NCI-H446 (cell line): ENCODE data around the gene MTHFD1L.
"Not testable (repeated sequence)": the region's sequence is repeated elsewhere in the genome, so short reads cannot be mapped to it uniquely, and the experiment has no call there.

Source experiments
- DNase-seq, 2 experiments: peaks; one replicate each; lab custom pipeline; 2025; lab: John Stamatoyannopoulos, UW

The MTHFD1L gene

DNA sequence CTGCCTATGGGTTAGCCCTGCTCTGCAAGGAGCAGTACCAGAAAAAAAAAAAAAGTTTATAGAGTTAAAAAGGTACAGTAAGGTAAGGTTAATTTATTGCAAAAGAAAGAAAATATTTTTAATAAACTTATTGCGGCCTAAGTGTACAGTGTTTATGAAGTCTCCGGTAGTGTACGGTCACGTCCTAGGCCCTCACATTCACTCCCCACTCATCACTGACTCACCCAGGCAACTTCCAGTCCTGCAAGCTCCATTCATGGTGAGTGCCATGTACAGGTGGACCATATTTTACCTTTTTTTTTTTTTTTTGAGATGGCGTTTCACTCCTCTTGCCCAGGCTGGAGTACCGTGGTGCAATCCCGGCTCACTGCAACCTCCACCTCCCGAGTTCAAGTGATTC, 258.1 kb downstream of the MTHFD1L start:
- DNase-seq: not testable (repeated sequence)

GRCh38 chr6:151125242-151125641, 259.7 kb downstream of the MTHFD1L start:
- DNase-seq: not testable (repeated sequence)

GRCh38 chr6:151125651-151126416, 260.3 kb downstream of the MTHFD1L start:
- not testable (repeated sequence) for DNase-seq

DNA sequence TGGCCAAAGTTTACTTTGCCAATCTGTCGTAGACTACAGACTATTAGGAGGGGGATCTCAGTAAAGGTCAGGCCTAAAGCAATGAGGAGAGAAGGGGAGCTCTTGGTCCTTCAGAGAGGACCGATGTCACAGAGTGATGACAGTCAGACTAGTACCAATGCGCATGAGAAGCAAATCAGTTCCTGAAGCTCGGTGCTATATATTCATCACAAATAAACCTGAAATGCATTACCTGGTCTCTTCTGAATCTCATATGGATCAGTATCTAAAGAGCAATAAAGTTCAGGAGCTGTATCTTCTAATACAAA, 260.9 kb downstream of the MTHFD1L start:
- DNase-seq: not testable (repeated sequence)

DNA sequence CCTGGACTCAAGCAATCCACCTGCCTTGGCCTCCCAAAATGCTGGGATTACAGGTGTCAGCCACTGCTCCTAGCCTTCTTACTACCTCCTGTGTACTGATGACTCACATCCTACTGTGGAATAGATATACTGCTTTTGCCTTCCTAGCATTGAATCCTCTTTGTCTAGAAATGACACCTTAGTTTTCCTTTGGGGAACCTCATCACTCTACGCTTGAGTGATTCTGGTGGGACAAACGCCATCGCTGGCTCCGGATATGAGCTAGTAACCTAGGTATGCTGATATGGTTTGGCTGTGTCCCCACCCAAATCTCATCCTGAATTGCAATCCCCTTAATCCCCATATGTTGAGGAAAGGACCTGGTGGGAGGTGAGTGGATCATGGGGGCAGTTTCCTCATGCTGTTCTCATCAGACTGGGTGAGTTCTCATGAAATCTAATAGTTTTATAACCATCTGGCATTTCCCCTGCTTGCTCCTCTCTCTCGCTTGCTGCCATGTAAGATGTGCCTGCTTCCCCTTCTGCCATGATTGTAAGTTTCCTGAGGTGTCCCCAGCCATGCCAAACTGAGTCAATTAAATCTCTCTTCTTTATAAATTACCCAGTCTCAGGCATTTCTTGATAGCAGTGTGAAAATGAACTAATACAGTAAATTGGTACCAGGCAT, 261.8 kb downstream of the MTHFD1L start:
- DNase-seq: not testable (repeated sequence)

GRCh38 chr6:151128763-151129370, 263.4 kb downstream of the MTHFD1L start:
- DNase-seq: no peak

DNA sequence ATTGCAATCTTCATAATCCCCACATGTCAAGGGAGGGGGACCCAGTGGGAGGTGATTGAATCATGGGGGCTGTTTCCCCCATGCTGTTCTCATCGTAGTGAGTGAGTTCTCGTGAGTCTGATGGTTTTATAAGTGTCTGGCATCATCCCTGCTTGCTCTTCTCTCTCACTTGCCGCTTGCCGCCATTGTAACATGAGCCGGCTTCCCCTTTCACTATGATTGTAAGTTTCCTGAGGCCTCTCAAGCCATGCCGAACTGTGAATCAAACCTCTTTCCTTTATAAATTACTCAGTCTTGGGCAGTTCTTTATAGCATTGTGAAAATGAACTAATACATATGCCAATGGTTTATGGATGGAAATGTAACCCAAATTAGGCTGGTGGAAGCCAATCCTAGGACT, 264.8 kb downstream of the MTHFD1L start:
- no peak for DNase-seq

GRCh38 chr6:151131324-151132007, 266.0 kb downstream of the MTHFD1L start:
- no peak for DNase-seq

- no peak for DNase-seq
Observed at GRCh38 chr6:151136141-151136755, 270.7 kb downstream of the MTHFD1L start.

DNA sequence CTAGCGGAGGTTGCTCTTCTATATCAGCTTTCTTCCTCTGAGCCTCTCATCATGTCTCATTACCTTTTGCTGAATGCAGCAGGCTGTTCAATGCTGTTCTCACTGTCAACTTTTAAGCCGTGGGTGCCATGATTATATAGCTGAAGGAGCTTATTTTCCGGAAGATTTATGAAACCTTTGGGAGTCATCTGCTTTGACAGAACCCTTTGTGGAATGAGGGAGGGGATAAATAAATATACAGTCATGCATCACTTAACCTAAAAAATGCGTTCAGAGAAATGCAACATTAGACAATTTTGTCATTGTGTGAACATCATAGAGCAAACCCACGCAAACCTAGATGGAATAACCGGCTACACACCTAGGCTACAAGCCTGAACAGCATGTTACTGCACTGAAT, 272.0 kb downstream of the MTHFD1L start:
- no peak for DNase-seq

DNA sequence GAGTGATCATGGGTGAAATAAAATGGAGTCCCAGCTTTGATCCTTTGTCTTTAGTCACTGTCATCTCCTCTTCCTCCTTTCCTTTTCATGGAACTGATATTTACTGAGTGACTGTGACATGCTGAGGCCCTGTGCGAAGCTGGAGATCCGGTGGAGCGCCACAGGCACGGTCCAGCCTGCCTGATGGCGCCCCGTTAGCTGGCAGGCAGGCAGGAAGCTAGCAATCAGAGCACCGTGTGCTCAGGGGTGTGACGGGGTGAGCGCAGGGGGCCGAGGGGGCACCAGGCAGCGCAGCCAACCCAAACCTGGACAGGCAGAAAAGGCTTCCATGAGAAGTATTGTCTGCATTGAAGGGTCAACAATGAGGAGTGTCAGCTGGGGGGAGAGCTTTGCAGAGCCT, 274.0 kb downstream of the MTHFD1L start:
- DNase-seq: no peak

GRCh38 chr6:151140767-151141166, 275.3 kb downstream of the MTHFD1L start:
- no peak for DNase-seq

DNA sequence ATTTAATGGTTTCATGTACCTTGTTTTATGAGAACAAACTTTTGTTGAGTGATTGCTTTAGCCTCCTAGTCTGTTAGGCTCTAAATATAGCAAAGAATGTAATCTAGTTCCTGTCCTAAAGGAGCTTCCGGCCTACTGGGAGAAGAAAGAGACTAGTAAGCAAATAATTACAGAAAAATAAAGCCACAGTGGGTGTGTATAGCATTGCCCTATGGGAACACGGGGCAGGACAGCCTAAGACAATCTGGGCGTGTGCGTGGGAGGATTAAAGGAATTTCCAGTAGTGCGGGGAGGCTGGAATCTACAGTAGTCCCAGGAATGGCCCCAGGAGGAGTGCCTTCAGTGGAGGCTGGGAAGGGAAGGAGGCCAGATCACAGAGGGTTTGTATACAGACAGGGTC, 276.2 kb downstream of the MTHFD1L start:
- DNase-seq: no peak

GRCh38 chr6:151142676-151143075, 277.2 kb downstream of the MTHFD1L start:
- no peak for DNase-seq

DNA sequence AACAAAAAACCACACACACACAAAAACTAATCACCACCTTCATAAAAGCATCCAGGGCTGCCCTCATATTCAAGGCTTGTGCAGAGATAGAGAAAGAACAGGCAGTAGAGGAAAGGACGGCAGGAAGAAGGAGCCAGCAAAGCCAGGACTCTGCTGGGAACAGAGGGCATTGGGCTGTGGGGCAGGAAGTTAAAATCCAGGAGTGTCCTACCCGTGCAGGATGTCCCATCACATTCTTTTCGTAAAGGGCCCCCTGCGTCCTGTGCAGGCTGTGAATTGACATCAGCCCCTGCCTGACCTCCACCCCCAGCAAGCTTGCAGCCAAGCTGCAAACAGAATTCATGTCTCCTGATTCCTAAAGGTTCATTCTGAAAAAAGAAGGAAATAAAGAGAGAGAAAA, 277.8 kb downstream of the MTHFD1L start:
- DNase-seq: no peak

DNA sequence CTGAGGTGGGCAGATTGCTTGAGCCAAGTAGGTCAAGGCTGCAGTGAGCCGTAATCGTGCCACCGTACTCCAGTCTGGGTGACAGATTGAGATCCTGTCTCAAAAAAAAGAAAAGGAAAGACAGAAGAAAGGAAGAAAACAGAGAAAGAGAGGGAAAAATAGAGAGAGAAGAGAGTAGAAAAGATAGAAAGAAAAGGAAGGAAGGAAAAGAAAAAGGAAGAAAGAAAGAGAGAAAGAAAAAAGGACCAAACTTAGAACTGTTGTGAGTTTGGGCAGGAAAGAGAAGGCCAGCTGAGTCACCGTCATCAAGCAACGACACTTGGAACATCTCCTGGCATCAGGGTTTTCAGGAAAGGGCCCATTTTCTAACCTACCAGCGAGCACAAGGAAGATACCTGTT, 278.3 kb downstream of the MTHFD1L start:
- DNase-seq: no peak

- DNase-seq: no peak
Observed at GRCh38 chr6:151147118-151147832, 281.8 kb downstream of the MTHFD1L start.

DNA sequence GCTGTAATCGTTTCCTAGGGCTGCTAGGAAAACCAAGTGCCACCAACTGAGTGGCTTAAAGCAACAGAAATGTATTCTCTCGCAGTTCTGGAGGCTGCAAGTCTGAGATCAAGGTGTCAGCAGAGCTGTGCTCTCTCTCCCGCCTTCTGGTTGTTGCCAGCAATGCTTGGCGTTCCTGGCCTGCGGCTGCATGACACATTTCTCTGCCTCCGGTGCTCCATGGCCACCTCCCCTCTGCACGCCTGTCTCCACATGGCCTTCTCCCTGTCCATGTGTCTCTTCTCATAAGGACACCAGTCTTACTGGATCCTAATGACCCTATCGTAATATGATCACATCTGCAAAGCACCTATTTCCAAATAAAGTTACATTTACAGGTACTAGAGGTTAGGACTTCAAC, 282.6 kb downstream of the MTHFD1L start:
- DNase-seq: no peak

GRCh38 chr6:151149793-151150192, 284.3 kb downstream of the MTHFD1L start:
- no peak for DNase-seq
